Stomach (tissue), 4 donors: Measurements from ENCODE around the gene SURF1.

Experiments
- EP300 ChIP-seq: sonication (generic); formaldehyde crosslinking; IDR thresholded peaks from one replicate; pipeline ENCODE4 v1.6.1; 2017; ENCODE audit warnings: antibody characterized with exemption
- POLR2A ChIP-seq, 4 donors: fragments of 450-650 bp; IDR thresholded peaks; one replicate each; pipeline ENCODE4 v1.6.1; 2016; ENCODE audit warnings: antibody characterized with exemption in 4 of 4, control low read depth in 2 of 4, mild to moderate bottlenecking in 1 of 4, moderate library complexity in 1 of 4
- TF ChIP-seq, protein P1 (sequence below), 7 experiments: fragments of 450-650 bp in 4 of 7; fragments of 200-600 bp in 3 of 7; sonication (generic) in 3 of 7; IDR thresholded peaks; one replicate each; pipeline ENCODE4 v1.5.1; 2016 to 2019; ENCODE audit warnings: antibody characterized with exemption in 7 of 7, control low read depth in 2 of 7, mild to moderate bottlenecking in 1 of 7

DNA sequence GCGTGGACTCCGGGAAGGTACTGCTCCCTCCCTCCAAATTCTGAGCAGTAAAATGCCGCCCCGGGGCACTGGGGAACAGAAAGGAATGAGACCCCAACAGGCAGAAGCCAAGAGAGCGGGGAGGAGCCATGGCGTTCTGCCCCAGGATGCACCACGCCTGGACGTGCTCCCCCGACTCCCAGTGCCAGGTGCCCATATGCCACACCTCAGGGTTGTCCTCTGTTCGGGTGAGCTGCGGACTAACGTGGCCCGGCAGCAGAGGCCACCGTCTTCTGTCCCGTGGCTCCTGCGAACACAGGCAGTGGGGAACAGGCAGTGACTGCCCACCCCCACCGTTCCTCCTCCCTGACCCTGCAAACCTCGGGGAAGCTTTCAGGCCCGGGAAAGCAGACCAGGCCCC is 25.1 kb downstream of the SURF1 start:
- TF ChIP-seq, protein P1, sequence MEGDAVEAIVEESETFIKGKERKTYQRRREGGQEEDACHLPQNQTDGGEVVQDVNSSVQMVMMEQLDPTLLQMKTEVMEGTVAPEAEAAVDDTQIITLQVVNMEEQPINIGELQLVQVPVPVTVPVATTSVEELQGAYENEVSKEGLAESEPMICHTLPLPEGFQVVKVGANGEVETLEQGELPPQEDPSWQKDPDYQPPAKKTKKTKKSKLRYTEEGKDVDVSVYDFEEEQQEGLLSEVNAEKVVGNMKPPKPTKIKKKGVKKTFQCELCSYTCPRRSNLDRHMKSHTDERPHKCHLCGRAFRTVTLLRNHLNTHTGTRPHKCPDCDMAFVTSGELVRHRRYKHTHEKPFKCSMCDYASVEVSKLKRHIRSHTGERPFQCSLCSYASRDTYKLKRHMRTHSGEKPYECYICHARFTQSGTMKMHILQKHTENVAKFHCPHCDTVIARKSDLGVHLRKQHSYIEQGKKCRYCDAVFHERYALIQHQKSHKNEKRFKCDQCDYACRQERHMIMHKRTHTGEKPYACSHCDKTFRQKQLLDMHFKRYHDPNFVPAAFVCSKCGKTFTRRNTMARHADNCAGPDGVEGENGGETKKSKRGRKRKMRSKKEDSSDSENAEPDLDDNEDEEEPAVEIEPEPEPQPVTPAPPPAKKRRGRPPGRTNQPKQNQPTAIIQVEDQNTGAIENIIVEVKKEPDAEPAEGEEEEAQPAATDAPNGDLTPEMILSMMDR (IDR thresholded peaks at IDR 0.05): no peak
- TF ChIP-seq POLR2A (IDR thresholded peaks at IDR 0.05) (no peak), EP300 (no peak)
